A549 (cell line): ENCODE data around the gene KLB. TPM values are rescaled to one million over a fixed set of nuclear protein-coding genes. Genes with fewer than 3 reads are reported as not detected.
A peak's percentile ranks its signal among the peaks of the same experiment; 100 is the strongest.

Experiments
- ATAC-seq, 2 experiments: fragments of 200-7000 bp in 1 of 2; fragments of >200 bp in 1 of 2; cut with Nextera tagmentation in 1 of 2; cut with Tn5 transposase in 1 of 2; 3 replicates each; pipeline versions ENCODE4 v1.8.0 to v1.9.1; 2018 to 2020; ENCODE audit warnings: mild to moderate bottlenecking in 1 of 2, moderate library complexity in 1 of 2
- CTCF ChIA-PET: fragments of 300-600 bp; sonication (Branson Sonifier 250); formaldehyde crosslinking; extraction: SDS; loops from one replicate; lab custom pipeline; 2021; ENCODE audit warnings: antibody characterized with exemption, inconsistent platforms; lab: Yijun Ruan, JAX
- POLR2A ChIA-PET: fragments of 350-600 bp; formaldehyde crosslinking; extraction: SDS; loops from one replicate; lab custom pipeline; 2021; ENCODE audit warnings: antibody characterized with exemption, inconsistent platforms; lab: Yijun Ruan, JAX
- DNase-seq, 2 experiments: peaks; one replicate each; pipeline versions ENCODE4 v3.0.0 to v3.0.0-alpha.2; 2011 to 2016; ENCODE audit warnings: low read depth in 1 of 2, low spot score in 1 of 2
- FAIRE-seq: peaks from 2 replicates; lab custom pipeline; 2011; peaks lifted over from hg19 to GRCh38; lab: Jason Lieb, UNC
- H3K27ac ChIP-seq, 2 experiments: fragments of >200 bp; sonication (Bioruptor Twin); formaldehyde crosslinking; 3 replicates each; pipeline ENCODE4 v1.5.1; 2016 to 2017
- H3K4me1 ChIP-seq: fragments of >200 bp; sonication (Bioruptor Twin); formaldehyde crosslinking; 3 replicates; pipeline ENCODE4 v1.6.1; 2016
- H3K4me2 ChIP-seq: fragments of >200 bp; sonication (Bioruptor Twin); formaldehyde crosslinking; 3 replicates; pipeline ENCODE4 v1.6.1; 2016
- H3K4me3 ChIP-seq: fragments of >200 bp; sonication (Bioruptor Twin); formaldehyde crosslinking; 3 replicates; pipeline ENCODE4 v1.5.1; 2016
- H3K9me3 ChIP-seq: fragments of >200 bp; sonication (Bioruptor Twin); formaldehyde crosslinking; 3 replicates; pipeline ENCODE4 v1.6.1; 2016
- ATOH8 ChIP-seq: fragments of 250-450 bp; sonication (Bioruptor Pico); IDR thresholded peaks from 2 replicates; pipeline ENCODE4 v1.5.0; 2020; ENCODE audit warnings: low read depth, mild to moderate bottlenecking, moderate library complexity
- BCL3 ChIP-seq: fragments of >200 bp; sonication (Bioruptor Twin); formaldehyde crosslinking; IDR thresholded peaks from 3 replicates; pipeline ENCODE4 v1.6.1; 2016
- CBX2 ChIP-seq: fragments of 200-600 bp; sonication (generic); IDR thresholded peaks from 2 replicates; pipeline ENCODE4 v1.6.1; 2016; ENCODE audit warnings: low read depth, mild to moderate bottlenecking, borderline replicate concordance
- CEBPB ChIP-seq, 2 experiments: fragments of >200 bp in 1 of 2; sonication (Bioruptor Twin) in 1 of 2; formaldehyde crosslinking in 1 of 2; IDR thresholded peaks; 2 replicates each; pipeline ENCODE4 v1.6.1; 2012 to 2016
- CHD4 ChIP-seq: fragments of 200-600 bp; sonication (generic); IDR thresholded peaks from 2 replicates; pipeline ENCODE4 v1.6.1; 2016; ENCODE audit warnings: antibody characterized with exemption, mild to moderate bottlenecking, borderline replicate concordance
- E2F6 ChIP-seq: IDR thresholded peaks from 2 replicates; pipeline ENCODE4 v1.6.1; 2012; ENCODE audit warnings: low read depth, borderline replicate concordance
- EHF ChIP-seq: fragments of 250-450 bp; sonication (Bioruptor Pico); IDR thresholded peaks from 2 replicates; pipeline ENCODE4 v1.5.0; 2020; ENCODE audit warnings: mild to moderate bottlenecking
- HMGXB4 ChIP-seq: fragments of 250-450 bp; sonication (Bioruptor Pico); IDR thresholded peaks from 2 replicates; pipeline ENCODE4 v1.5.0; 2021; ENCODE audit warnings: mild to moderate bottlenecking, moderate library complexity, borderline replicate concordance
- HOXB13 ChIP-seq: fragments of 250-450 bp; sonication (Bioruptor Pico); IDR thresholded peaks from 2 replicates; pipeline ENCODE4 v1.5.0; 2020; ENCODE audit warnings: low read depth, mild to moderate bottlenecking, moderate library complexity
- HOXB5 ChIP-seq: fragments of 250-450 bp; sonication (Bioruptor Pico); IDR thresholded peaks from 2 replicates; pipeline ENCODE4 v1.5.0; 2020; ENCODE audit warnings: mild to moderate bottlenecking, moderate library complexity
- JUN ChIP-seq, 2 experiments: fragments of >200 bp; sonication (Bioruptor Twin); formaldehyde crosslinking; IDR thresholded peaks; 2 replicates in 1 of 2; 3 replicates in 1 of 2; pipeline ENCODE4 v1.6.1; 2016 to 2017
- KDM1A ChIP-seq: fragments of 200-600 bp; sonication (generic); IDR thresholded peaks from 2 replicates; pipeline ENCODE4 v1.6.1; 2016; ENCODE audit warnings: low read depth, mild to moderate bottlenecking
- KDM5A ChIP-seq: fragments of 200-600 bp; sonication (generic); IDR thresholded peaks from 2 replicates; pipeline ENCODE4 v1.6.1; 2016; ENCODE audit warnings: antibody characterized with exemption, mild to moderate bottlenecking
- MAX ChIP-seq: IDR thresholded peaks from 2 replicates; pipeline ENCODE4 v1.6.1; 2012
- PHF8 ChIP-seq: fragments of 200-600 bp; sonication (generic); IDR thresholded peaks from 2 replicates; pipeline ENCODE4 v1.6.1; 2016; ENCODE audit warnings: low read depth, mild to moderate bottlenecking, antibody characterized with exemption, moderate library complexity, borderline replicate concordance
- POLR2A ChIP-seq: IDR thresholded peaks from 2 replicates; pipeline ENCODE4 v1.6.1; 2012; ENCODE audit warnings: mild to moderate bottlenecking, low read length
- RNF2 ChIP-seq: fragments of 200-600 bp; sonication (generic); IDR thresholded peaks from 2 replicates; pipeline ENCODE4 v1.6.1; 2016; ENCODE audit warnings: low read depth, mild to moderate bottlenecking, antibody characterized with exemption, moderate library complexity, borderline replicate concordance
- TFCP2L1 ChIP-seq: fragments of 250-450 bp; sonication (Bioruptor Pico); IDR thresholded peaks from 2 replicates; pipeline ENCODE4 v1.5.0; 2021; ENCODE audit warnings: mild to moderate bottlenecking
- USF2 ChIP-seq: fragments of 450-650 bp; IDR thresholded peaks from 2 replicates; pipeline ENCODE4 v1.6.1; 2014; ENCODE audit warnings: antibody characterized with exemption
- ZNF302 ChIP-seq: fragments of 250-450 bp; sonication (Bioruptor Pico); IDR thresholded peaks from 2 replicates; pipeline ENCODE4 v1.9.0; 2021; ENCODE audit warnings: inconsistent platforms, mild to moderate bottlenecking, moderate library complexity
- WGBS: methylation state at CpG from one replicate; pipeline ENCODE4 v1.1.6; 2017; ENCODE audit errors: missing lambda C conversion rate; 5-methylcytosine and 5-hydroxymethylcytosine counted together
- polyA plus RNA-seq, 4 experiments: library from polyadenylated mRNA; depleted of rRNA in 3 of 4; stranded (reverse); fragments of >200 nt; fragmentation: RNase III in 1 of 4; extraction: RNeasy Plus Mini Kit Qiagen cat#74134 plus additional on column Dnase treatment in 1 of 4; gene quantifications; 2 replicates in 3 of 4; 3 replicates in 1 of 4; pipeline ENCODE4 v1.2.3, GENCODE V29; 2011 to 2017

The KLB gene
- polyA plus RNA-seq, 2 of the 4 experiments (the other 2 are of a cell fraction) = 0.57 to 0.87 TPM

- TF ChIP-seq KDM5A (peak; percentile 84), PHF8 (peak; percentile 69), BCL3 (no peak), CEBPB (IDR thresholded peaks at IDR 0.05) (no peak), CHD4 (no peak), JUN (IDR thresholded peaks at IDR 0.05) (peak in 1 of 2 experiments; percentile 67; a peak in 2 of 5 replicates), TFCP2L1 (CRISPR knock-in tag) (no peak; the same call in 1 of the 2 replicates), CBX2 (no peak), EHF (CRISPR knock-in tag) (no peak), USF2 (peak; percentile 18; the same call in 1 of the 2 replicates), HMGXB4 (CRISPR knock-in tag) (no peak; the same call in 1 of the 2 replicates), HOXB13 (CRISPR knock-in tag) (peak; percentile 85; the same call in 1 of the 2 replicates), RNF2 (peak; percentile 82; the same call in 1 of the 2 replicates), ZNF302 (CRISPR knock-in tag) (no peak), ATOH8 (CRISPR knock-in tag) (peak; percentile 66; the same call in 1 of the 2 replicates), POLR2A (peak; percentile 52), E2F6 (peak; percentile 100), MAX (peak; percentile 100), KDM1A (no peak), HOXB5 (CRISPR knock-in tag) (peak; percentile 70; the same call in 1 of the 2 replicates)
- WGBS = 14% methylated on average over 29 of the region's 60 CpGs
- Histone ChIP-seq H3K4me2 (peak within 1 kb of the TSS; percentile 97), H3K27ac (peak within 1 kb of the TSS; percentile 85 to 96), H3K9me3 (no peaks in the 10 kb centered on the region; the same call in 2 of the 3 replicates), H3K4me3 (peak within 1 kb of the TSS; percentile 89), H3K4me1 (peaks cover 3% of the 10 kb centered on the region; the same call in 1 of the 3 replicates)
- FAIRE-seq (no peak), ATAC-seq (peak; percentile 89 to 94), DNase-seq (peak; percentile 38 to 92)
- ChIA-PET CTCF (interaction anchor here (1.0 kb wide), 1 partner anchor 19 kb away, joined by 3 read pairs; no protein-coding TSS in a partner anchor), POLR2A (interaction anchor here (0.6 to 1.3 kb wide), 5 partner anchors 9 to 916 kb away, joined by 3 to 9 read pairs (median 4); partner anchors contain the start of genes LIAS and RPL9)
Measured at GRCh38 chr4:39365830-39366771, 40.6 kb upstream of the KLB start, which contains the start of gene RFC1. TSS of gene RFC1 (minus strand) at chr4:39366362. CDS start at chr4:39366241, 121 bp downstream.
